PFSK-1 (cell line): ENCODE data around the gene CAMSAP1.

Source experiments
- FOXP2 ChIP-seq: optimal IDR thresholded peaks from 2 replicates; pipeline ENCODE3; 2011; ENCODE audit warnings: borderline replicate concordance, control low read depth, inconsistent platforms; ENCODE audit not compliant: insufficient read depth; ENCODE audit errors: extremely low read length, extremely low read depth
- POLR2AphosphoS5 ChIP-seq: IDR thresholded peaks from 2 replicates; pipeline ENCODE4 v1.6.1; 2012; ENCODE audit warnings: low read depth, mild to moderate bottlenecking, control low read depth, low read length, moderate library complexity
- REST ChIP-seq, 2 experiments: IDR thresholded peaks; 2 replicates each; pipeline versions ENCODE4 v1.6.1 to v1.8.0; 2011 to 2012; ENCODE audit warnings: low read depth in 2 of 2, low read length in 2 of 2, control low read depth in 1 of 2, inconsistent platforms in 1 of 2, mild to moderate bottlenecking in 1 of 2, moderate library complexity in 1 of 2; ENCODE audit not compliant: insufficient read depth in 1 of 2
- SIN3A ChIP-seq: IDR thresholded peaks from 2 replicates; pipeline ENCODE4 v1.6.1; 2012; ENCODE audit warnings: mild to moderate bottlenecking, low read length, moderate library complexity, borderline replicate concordance; ENCODE audit not compliant: insufficient read depth
- TAF1 ChIP-seq: IDR thresholded peaks from 2 replicates; pipeline ENCODE4 v1.6.1; 2012; ENCODE audit warnings: low read length, control low read depth, borderline replicate concordance; ENCODE audit not compliant: insufficient read depth

CAMSAP1 gene

GRCh38 chr9:135773530-135774238 is 133.7 kb downstream of the CAMSAP1 start:
- no peak for TF ChIP-seq POLR2AphosphoS5
- no peak for TF ChIP-seq SIN3A
- no peak for TF ChIP-seq REST (IDR thresholded peaks at IDR 0.05; ENCODE audit: insufficient read depth in 1 of 2, low read depth in 2 of 2, low read length in 2 of 2)
- TF ChIP-seq FOXP2: no peak
- no peak for TF ChIP-seq TAF1

- TF ChIP-seq SIN3A: no peak
- TF ChIP-seq TAF1: no peak
- no peak for TF ChIP-seq POLR2AphosphoS5
- TF ChIP-seq REST (IDR thresholded peaks at IDR 0.05; ENCODE audit: insufficient read depth in 1 of 2, low read depth in 2 of 2, low read length in 2 of 2): no peak
- no peak for TF ChIP-seq FOXP2
Observed at GRCh38 chr9:135772702-135773493, 134.4 kb downstream of the CAMSAP1 start.

GRCh38 chr9:135772056-135772646 is 135.2 kb downstream of the CAMSAP1 start:
- TF ChIP-seq TAF1 (no peak), FOXP2 (no peak), SIN3A (no peak), POLR2AphosphoS5 (no peak), REST (IDR thresholded peaks at IDR 0.05; ENCODE audit: insufficient read depth in 1 of 2, low read depth in 2 of 2, low read length in 2 of 2) (no peak)

GRCh38 chr9:135771401-135772051 is 135.8 kb downstream of the CAMSAP1 start:
- no peak for TF ChIP-seq SIN3A
- no peak for TF ChIP-seq REST (IDR thresholded peaks at IDR 0.05; ENCODE audit: insufficient read depth in 1 of 2, low read depth in 2 of 2, low read length in 2 of 2)
- no peak for TF ChIP-seq TAF1
- no peak for TF ChIP-seq FOXP2
- TF ChIP-seq POLR2AphosphoS5: no peak
